Large intestine (tissue), 3 donors: ENCODE measurements around the gene GRIA1. TPM values are rescaled to one million over a fixed set of nuclear protein-coding genes. Genes with fewer than 3 reads are reported as not detected.

ENCODE experiments used
- DNase-seq, 2 donors: peaks; one replicate each; pipeline versions ENCODE4 v3.0.0 to v3.0.0-alpha.2; 2013
- H3K27ac ChIP-seq: one replicate; pipeline ENCODE4 v1.5.1; 2013; ENCODE audit warnings: low read length
- H3K27me3 ChIP-seq: 2 replicates; pipeline ENCODE4 v1.6.1; 2013; ENCODE audit warnings: low read length; ENCODE audit not compliant: control insufficient read depth, insufficient read depth
- H3K36me3 ChIP-seq: 2 replicates; pipeline ENCODE4 v1.6.1; 2013; ENCODE audit warnings: low read length; ENCODE audit not compliant: control insufficient read depth, insufficient read depth
- H3K4me1 ChIP-seq: one replicate; pipeline ENCODE4 v1.6.1; 2013; ENCODE audit warnings: low read length; ENCODE audit not compliant: control insufficient read depth, insufficient read depth
- H3K4me3 ChIP-seq: one replicate; pipeline ENCODE4 v1.5.1; 2013; ENCODE audit warnings: low read length
- H3K9me3 ChIP-seq: one replicate; pipeline ENCODE4 v1.6.1; 2013; ENCODE audit warnings: mild to moderate bottlenecking, low read depth, low read length, moderate library complexity; ENCODE audit not compliant: control insufficient read depth
- WGBS: methylation state at CpG from one replicate; pipeline ENCODE4 v1.1.5; 2013; ENCODE audit warnings: low lambda C conversion rate; ENCODE audit not compliant: insufficient coverage; 5-methylcytosine and 5-hydroxymethylcytosine counted together
- polyA plus RNA-seq: library from polyadenylated mRNA; unstranded; fragments of 120-200 nt; gene quantifications from one replicate; pipeline ENCODE4 v1.2.1, GENCODE V29; 2013

The GRIA1 gene
- polyA plus RNA-seq, 1 donor: 0.93 TPM

DNA sequence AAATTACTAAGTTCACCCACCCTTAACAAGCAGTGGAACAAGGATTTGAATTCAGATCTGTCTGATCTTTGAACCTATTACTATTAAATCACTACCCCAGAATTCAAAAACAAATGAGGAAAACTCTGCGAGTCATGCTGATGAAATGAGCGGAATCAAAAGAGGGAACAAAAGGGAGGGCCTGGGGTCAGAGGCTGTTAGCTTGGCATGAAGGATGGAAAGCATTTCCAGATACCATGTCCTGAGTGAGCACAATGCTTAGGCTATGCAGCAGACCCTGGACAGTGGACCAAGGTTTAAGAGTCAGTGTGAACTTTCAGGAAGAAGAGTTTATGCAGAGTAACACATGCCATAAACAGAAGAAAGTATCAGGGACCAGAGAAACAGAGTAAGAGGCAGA is 30.5 kb downstream of the GRIA1 start:
- no peaks in the 10 kb centered on the region for H3K36me3 ChIP-seq
- H3K27me3 ChIP-seq: no peaks in the 10 kb centered on the region
- no peak overlapping the region for H3K27ac ChIP-seq
- no peaks in the 10 kb centered on the region for H3K4me1 ChIP-seq
- DNase-seq: no peak
- no CpG with 5 or more reads among the region's 2 CpGs for WGBS
- no peak overlapping the region for H3K4me3 ChIP-seq
- no peaks in the 10 kb centered on the region for H3K9me3 ChIP-seq

DNA sequence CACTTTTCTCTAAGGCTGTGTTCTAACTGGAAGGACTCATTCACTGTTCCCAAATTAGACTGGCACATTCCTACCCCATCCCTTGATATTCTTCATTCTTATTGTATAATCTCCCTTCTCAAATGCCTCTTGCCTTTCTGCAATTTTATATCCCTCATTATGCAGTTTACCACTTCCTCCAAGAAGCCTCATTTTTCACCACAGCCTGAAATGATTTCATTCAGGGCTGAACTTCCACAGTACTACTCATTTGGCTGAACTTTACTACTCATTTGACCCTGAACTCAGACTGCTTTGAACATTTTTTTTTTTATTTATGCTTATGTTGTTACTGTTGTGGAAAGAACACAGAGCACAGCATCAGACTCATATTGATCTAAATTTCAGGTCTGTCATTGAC is 32.7 kb downstream of the GRIA1 start:
- DNase-seq: no peak
- no peaks in the 10 kb centered on the region for H3K36me3 ChIP-seq
- no peaks in the 10 kb centered on the region for H3K4me1 ChIP-seq
- no peaks in the 10 kb centered on the region for H3K27me3 ChIP-seq
- no peak overlapping the region for H3K4me3 ChIP-seq
- no peak overlapping the region for H3K27ac ChIP-seq
- H3K9me3 ChIP-seq: no peaks in the 10 kb centered on the region

DNA sequence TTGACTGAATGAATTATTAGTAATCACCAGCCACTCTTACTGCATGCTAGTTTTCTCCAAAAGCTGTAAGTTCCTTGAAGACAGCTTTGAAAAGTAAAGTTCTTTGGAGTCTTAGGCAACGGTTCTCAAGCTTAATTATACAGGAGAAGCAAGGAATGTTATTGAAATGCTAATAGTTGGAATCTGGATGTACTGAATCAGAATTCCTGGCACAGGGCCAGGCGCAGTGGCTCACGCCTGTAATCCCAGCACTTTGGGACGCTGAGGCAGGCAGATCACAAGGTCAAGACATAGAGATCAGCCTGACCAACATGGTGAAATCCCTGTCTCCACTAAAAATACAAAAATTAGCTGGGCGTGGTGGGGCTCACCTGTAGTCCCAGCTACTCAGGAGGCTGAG is 33.4 kb downstream of the GRIA1 start:
- Histone ChIP-seq H3K27me3 (no peaks in the 10 kb centered on the region), H3K27ac (no peak overlapping the region), H3K4me3 (no peak overlapping the region), H3K9me3 (no peaks in the 10 kb centered on the region), H3K36me3 (no peaks in the 10 kb centered on the region), H3K4me1 (no peaks in the 10 kb centered on the region)
- no peak for DNase-seq
- WGBS: no CpG with 5 or more reads among the region's 5 CpGs

DNA sequence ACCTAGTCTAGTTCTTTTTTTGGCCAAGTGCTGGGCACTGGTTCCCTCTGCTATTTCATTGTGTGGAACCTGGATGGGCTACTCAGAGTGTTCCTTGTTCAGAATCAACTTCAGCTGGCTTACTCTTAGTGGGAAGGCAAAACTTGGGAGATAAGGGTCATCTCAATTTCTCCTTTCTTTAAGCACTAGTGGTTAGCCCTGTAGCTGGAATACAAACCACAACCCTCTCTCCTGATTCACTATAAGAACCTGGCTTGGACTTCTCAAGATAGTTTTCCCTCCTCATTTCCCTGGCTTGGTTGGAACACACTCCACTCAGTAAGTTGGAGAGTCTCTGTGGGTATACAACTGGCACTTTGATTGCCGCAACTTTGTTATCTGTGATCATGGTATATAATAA is 35.1 kb downstream of the GRIA1 start:
- H3K27ac ChIP-seq: no peak overlapping the region
- no peaks in the 10 kb centered on the region for H3K36me3 ChIP-seq
- H3K4me1 ChIP-seq: no peaks in the 10 kb centered on the region
- no CpG with 5 or more reads among the region's 1 CpG for WGBS
- DNase-seq: no peak
- no peak overlapping the region for H3K4me3 ChIP-seq
- no peaks in the 10 kb centered on the region for H3K27me3 ChIP-seq
- H3K9me3 ChIP-seq: no peaks in the 10 kb centered on the region

DNA sequence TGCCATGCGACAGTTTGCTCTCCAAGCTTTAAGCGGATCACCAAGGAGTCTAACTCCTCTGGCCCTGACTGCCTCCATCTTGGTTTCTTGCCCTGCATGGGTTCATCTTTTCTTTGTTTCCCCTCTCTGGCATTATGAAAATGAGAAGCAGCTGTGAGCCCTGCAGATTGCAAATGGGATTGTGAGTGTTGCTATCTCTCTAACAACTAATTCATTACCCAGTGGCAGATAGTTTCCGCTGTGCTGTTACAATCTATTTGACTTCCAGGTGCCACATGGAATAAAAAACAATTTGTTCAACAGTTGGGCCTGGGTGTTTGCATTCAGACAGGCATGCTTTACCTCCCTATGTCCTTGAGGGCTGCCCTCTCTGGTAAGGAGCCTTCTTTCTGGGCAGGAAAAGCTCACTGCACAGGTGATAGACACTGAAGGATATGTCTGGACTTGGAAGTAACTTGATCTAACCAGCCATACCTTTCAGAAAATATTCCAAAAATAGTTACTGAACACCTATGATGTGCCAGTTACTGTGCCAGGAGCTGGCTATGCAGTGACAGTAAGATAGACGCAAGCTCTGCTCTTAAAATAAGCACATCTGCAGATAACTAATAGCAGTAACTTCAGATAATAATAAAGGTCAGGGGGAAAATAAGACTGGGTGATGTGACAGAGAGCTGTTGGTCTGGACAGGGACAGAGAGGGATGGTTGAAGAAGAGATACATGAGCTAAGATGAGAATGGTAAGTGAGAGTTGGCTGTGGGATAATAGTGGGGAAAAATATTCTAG is 40.1 kb downstream of the GRIA1 start:
- H3K36me3 ChIP-seq: no peaks in the 10 kb centered on the region
- no peaks in the 10 kb centered on the region for H3K4me1 ChIP-seq
- no peak overlapping the region for H3K27ac ChIP-seq
- H3K4me3 ChIP-seq: no peak overlapping the region
- H3K27me3 ChIP-seq: no peaks in the 10 kb centered on the region
- no peak for DNase-seq
- no peaks in the 10 kb centered on the region for H3K9me3 ChIP-seq
- WGBS: no CpG with 5 or more reads among the region's 4 CpGs

DNA sequence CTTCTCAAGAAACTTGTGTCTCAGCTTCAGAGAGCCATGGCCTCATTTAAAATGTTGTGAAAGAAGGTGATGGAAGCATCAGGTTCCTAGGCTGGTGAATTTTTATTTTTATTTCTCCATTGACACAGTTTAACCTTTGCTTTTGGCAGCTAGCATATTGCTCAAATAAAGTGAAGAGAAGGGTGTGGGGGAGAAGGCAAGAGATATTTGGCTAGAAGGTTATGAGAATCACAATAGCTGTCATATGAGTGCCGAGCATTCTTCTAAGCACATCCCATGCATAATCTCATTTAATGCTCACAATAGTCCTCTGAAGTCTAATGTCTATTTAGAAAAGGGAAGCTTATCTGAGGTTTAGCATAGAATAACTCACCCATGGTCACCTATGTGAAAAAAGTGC is 43.1 kb downstream of the GRIA1 start:
- Histone ChIP-seq H3K36me3 (no peaks in the 10 kb centered on the region), H3K9me3 (no peaks in the 10 kb centered on the region), H3K27ac (no peak overlapping the region), H3K27me3 (no peaks in the 10 kb centered on the region), H3K4me3 (no peak overlapping the region), H3K4me1 (no peaks in the 10 kb centered on the region)
- no CpG with 5 or more reads among the region's 1 CpG for WGBS
- no peak for DNase-seq

DNA sequence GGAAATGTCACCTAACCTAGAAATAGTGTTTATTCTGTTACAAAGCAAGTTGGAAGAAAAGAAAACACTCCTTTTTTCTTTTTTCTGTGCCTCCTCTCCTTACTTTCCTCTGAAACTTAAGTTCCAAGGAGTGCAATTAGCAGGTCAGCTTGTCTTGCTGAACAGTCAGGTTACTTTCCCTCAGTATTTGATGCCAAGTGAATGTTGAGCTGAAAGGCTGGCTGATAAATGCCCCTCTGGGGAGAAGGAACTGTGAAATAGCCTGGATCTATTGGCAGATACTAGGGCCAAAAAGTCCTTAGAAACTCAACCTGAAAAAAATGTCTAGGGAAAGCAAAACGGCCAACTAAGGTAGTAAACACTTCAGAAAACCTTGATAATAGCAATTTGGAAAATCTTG is 43.6 kb downstream of the GRIA1 start:
- no peak overlapping the region for H3K4me3 ChIP-seq
- H3K4me1 ChIP-seq: no peaks in the 10 kb centered on the region
- H3K27ac ChIP-seq: no peak overlapping the region
- no peaks in the 10 kb centered on the region for H3K36me3 ChIP-seq
- H3K27me3 ChIP-seq: no peaks in the 10 kb centered on the region
- no peak for DNase-seq
- no peaks in the 10 kb centered on the region for H3K9me3 ChIP-seq
- WGBS: 80% methylated on average over 1 of the region's 1 CpG

DNA sequence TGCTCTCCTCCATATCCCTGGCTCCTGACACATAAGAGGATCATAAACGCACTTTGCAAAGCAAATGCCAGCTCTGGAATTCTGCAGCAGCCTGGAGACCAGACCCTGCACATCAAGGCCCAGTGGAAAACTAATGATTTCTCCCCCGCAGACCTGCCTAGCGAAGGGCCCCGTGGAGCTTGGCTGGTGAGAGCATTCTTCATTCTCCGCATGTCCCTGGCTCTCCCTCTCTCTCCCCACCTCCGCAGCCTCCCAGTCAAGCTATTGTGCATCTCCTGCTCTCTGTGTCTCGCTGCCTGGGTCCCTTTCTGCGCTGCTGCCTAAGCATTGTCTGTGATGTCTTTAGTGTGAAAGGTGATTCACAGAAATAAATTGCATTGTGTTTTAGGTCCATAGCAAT is 46.7 kb downstream of the GRIA1 start:
- H3K27ac ChIP-seq: no peak overlapping the region
- no peak overlapping the region for H3K4me3 ChIP-seq
- H3K9me3 ChIP-seq: no peaks in the 10 kb centered on the region
- no peaks in the 10 kb centered on the region for H3K36me3 ChIP-seq
- no peak for DNase-seq
- no CpG with 5 or more reads among the region's 8 CpGs for WGBS
- no peaks in the 10 kb centered on the region for H3K4me1 ChIP-seq
- no peaks in the 10 kb centered on the region for H3K27me3 ChIP-seq

DNA sequence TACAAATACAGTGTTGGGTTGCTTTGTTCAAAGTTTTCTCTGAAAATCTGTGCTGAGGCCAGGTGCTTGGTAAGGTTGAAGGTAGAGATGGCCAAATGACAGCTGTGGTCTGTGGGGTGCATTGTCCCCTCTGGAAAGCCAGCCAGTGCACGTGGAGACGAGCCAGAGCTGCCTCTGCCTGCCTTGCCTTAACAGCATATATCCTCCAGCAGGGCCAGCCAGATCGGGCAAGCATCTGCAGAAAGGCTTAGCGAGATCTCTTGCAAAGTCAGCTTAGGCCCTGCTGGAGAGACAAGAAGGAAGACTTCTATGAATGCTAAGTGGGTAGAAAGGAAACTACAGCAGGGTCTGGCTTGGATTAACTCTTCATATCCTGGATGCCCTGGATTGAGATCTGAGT is 49.5 kb downstream of the GRIA1 start:
- no peak for DNase-seq
- Histone ChIP-seq H3K4me3 (no peak overlapping the region), H3K27ac (no peak overlapping the region), H3K27me3 (no peaks in the 10 kb centered on the region), H3K9me3 (no peaks in the 10 kb centered on the region), H3K4me1 (no peaks in the 10 kb centered on the region), H3K36me3 (no peaks in the 10 kb centered on the region)
- no CpG with 5 or more reads among the region's 4 CpGs for WGBS

DNA sequence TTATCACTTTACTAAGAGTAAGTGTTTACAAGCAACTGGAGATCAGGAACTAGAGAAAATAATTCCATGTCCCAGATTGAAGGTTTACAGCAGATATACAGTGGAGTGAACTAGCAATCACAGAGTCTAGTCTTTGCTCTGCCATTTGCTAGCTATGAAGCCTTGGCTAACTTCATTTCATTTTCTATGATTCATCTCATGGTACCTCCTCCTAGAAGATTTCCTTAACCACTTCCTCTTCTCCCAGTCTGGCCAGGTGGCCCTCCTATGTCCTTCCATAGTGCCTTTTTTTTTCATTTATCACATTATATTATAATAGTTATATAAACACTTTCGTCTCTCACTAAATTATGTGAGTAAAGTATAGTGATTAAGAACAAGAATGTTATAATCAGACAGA is 52.1 kb downstream of the GRIA1 start:
- H3K27me3 ChIP-seq: no peaks in the 10 kb centered on the region
- H3K36me3 ChIP-seq: no peaks in the 10 kb centered on the region
- no peaks in the 10 kb centered on the region for H3K4me1 ChIP-seq
- no CpG with 5 or more reads among the region's 1 CpG for WGBS
- no peak for DNase-seq
- H3K4me3 ChIP-seq: no peak overlapping the region
- H3K9me3 ChIP-seq: no peaks in the 10 kb centered on the region
- no peak overlapping the region for H3K27ac ChIP-seq

DNA sequence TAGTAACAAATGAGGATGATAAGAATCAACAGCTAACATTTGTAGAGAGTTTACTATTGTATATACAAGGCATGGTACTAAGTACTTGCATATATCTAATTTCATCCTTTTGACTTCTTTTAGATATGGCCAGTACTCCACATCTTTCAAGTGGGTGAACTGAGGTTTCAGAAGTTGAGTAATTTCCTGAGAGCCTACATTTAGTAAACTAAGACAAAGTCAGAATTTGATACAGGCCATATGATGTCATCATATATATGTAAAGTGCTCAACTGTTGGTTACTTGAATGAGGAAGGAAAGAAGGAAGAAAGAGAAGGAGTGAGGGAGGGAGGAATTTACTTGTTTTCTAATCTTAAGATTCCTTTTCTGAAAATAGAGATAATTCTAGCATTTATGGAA is 52.8 kb downstream of the GRIA1 start:
- DNase-seq: no peak
- Histone ChIP-seq H3K4me3 (no peak overlapping the region), H3K36me3 (no peaks in the 10 kb centered on the region), H3K9me3 (no peaks in the 10 kb centered on the region), H3K27ac (no peak overlapping the region), H3K27me3 (no peaks in the 10 kb centered on the region), H3K4me1 (no peaks in the 10 kb centered on the region)
